SH-SY5Y (cell line): ENCODE results near the gene TMEM263.

Experiments used
- GATA2 ChIP-seq: IDR thresholded peaks from 2 replicates; pipeline ENCODE4 v1.6.1; 2011; ENCODE audit warnings: mild to moderate bottlenecking, low read depth, low read length
- GATA3 ChIP-seq: IDR thresholded peaks from 2 replicates; pipeline ENCODE4 v1.6.1; 2011; ENCODE audit warnings: low read depth, mild to moderate bottlenecking, low read length, moderate library complexity

The TMEM263 gene

DNA sequence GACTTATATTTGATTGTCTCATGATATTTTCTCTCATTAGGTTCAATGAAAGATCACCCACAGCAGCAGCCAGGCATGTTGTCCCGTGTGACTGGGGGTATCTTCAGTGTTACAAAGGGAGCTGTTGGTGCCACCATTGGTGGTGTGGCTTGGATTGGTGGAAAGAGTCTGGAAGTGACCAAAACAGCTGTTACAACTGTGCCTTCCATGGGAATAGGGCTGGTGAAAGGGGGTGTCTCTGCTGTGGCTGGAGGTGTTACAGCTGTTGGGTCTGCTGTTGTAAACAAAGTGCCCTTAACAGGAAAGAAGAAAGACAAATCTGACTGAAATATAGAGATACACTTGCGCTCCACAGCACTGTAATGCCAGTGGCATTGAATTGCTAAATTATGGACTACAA, 15.4 kb downstream of the TMEM263 start:
- no peak for TF ChIP-seq GATA2
- no peak for TF ChIP-seq GATA3

DNA sequence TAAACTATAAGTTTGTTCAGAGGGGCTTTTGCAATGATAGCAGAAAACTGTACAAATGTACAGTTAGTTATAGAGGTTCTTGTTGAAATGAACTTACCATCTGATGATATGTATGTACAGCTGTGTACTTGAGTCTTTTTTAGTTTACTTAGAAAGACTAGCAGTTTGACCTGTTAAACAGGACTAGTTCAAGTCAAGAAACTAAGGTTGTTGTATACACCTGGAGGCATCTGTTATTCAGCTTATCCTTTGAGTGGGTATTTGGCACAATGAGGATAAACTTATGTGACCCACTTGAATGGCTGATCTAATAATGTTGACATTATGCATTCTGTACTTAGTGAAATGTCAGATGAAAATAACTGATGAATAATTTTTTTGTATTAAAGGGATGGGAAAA, 17.8 kb downstream of the TMEM263 start:
- TF ChIP-seq GATA3: no peak
- no peak for TF ChIP-seq GATA2

DNA sequence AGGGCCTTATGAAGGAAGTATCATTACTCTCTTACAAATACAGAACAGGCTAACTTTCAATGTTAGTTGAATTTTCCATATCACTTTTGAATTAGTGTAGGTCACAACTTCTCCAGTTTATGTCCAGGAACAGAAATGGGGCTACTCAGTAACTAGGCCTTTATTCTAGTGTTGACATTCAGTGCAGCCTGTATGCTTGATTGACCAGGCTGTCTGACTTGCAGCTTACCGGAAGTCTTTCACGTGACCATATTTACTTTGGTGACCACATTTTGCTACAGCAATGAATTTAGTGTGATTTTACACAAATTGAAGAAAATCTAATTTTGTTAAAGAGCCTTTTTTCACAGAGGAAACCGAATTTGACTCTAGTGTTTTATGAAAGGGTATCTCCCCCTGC, 18.8 kb downstream of the TMEM263 start:
- TF ChIP-seq GATA3 (no peak), GATA2 (no peak)

DNA sequence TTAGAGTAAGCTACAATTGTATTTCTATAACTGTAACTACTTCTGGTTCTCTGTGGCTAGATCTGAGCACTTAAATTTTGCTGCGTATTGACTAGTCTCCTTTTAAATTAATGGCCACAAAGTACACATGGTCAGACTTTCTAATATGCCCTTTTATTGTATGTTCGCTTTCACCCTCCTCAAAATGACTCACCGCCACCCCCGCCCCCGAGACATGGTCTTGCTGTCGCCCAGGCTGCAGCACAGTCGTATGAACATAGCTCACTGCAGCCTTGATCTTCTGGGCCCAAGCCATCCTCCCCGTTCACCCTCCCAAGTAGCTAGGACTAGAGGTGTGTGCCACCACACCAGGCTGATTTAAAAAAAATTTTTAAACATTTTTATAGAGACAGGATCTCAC, 19.4 kb downstream of the TMEM263 start:
- TF ChIP-seq GATA3: no peak
- no peak for TF ChIP-seq GATA2

DNA sequence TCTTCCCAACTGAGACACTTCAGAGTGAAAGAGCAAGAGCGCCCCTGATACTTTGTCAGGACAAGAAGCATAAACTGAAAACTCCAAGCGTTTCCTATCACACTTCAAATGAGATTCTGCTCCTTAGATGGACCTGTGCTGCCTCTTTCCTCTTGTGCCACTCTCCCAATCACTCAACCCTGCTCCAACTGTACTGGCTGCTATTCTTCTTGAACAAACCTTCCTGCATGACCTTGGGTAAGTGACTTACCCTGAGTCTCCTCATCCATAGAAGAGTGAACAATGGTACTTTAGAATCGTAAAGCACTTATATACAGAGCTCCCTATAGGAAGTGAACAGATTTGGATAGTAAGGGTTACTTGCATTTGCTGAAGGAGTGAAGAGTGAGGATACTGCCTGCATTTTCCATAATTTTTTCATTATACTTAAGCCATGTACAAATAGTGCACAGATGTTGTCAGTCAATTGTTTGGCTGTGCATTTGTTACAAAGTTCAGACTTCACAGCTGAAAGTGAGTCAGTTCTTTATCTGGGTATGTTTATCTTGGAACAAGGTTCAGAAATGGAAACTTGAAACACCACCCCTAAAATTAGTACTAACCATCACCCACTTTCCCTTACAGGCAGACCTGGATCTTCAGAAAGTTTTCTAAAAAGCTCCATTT, 20.4 kb downstream of the TMEM263 start:
- TF ChIP-seq GATA3 (no peak), GATA2 (no peak)

DNA sequence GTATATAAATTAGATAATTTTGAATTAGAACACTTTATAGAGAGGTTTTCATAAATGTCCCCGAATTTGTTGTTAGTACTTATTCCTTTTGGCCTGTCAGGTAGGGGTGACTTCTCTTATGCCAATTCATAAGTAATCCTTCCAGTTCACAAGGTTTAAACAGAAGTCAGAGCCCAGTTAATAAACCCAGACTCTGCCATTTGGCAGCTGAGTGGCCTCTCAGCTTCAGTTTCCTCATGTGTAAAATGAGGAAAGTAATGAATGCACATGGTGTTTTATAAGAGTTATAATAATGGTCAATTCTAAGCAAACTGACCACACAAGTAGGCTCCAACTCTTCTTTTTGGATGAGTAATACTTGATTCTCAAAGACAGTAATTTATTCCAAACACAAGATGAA, 21.0 kb downstream of the TMEM263 start:
- TF ChIP-seq GATA2 (no peak), GATA3 (no peak)

DNA sequence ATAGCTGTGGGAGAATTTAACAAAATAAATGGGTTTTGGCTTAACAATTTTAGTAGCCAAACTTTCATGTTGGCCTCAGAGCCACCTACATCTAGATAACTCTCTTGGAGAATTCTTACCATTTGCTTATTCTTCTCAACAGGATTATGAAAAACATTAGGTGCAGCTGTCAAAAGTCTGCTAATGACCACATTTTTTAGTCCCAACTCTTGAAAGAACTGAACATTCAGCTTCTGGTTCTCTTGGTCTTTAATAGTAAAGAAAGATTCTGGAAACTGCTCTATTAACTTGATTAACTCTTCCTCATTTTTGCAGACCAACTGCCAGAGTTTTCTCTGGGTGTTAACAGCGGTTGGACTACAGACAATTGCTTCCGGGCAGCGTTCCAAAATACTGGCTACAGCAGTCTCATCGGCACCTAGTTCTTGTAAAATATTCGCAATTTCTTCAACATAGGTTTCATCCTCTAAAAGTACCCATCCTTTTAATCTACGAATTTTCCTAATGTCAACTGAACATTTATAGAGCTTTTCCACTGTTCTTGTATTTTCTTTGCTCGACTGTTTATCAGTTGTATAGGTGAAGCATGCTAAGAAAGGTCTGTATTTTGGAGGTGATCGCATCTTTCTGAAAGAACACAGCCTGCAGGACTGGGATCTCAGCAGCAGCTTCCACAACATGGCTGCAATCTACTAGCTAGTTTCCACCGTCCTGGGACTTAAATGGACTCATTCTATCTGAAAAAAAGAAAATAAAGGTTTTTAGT, 22.5 kb downstream of the TMEM263 start:
- TF ChIP-seq GATA2: no peak

DNA sequence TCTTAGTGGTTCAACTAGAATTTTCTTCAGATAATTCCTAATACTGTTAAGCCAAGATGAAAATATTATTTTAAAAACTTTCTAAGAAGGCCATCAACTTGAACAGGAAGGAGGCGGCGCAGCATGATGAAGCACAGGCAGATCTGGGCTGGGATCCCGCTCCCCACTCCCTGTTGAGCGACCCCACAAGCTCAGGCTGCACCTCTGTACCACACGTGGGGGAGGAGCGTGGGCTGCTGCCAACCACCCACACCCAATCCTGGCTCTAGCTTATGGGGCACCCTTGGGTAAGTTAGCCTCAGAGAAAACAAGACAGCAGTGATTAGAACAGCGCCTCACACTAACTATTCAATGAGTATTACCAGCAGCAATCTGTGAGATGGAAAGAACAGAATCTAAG, 25.2 kb downstream of the TMEM263 start:
- TF ChIP-seq GATA2 (no peak), GATA3 (no peak)

DNA sequence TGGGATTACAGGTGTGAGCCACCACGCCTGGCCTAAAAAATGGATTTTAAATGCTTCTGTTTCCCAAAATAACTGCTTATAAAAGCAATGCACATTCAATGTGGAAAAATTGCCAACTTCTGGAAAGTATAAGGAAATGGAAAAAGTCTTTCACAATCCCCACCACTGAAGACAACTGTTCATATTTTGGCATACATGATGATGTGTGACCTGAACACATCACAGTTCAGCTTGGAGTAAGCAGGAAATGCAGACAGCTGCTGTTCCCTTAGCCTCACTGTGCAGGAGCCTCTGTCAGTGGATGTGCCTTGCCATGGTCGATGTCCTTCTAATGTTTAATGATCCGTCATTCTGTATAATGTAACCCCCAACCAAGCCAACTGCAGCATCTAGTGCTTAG, 26.1 kb downstream of the TMEM263 start:
- TF ChIP-seq GATA3 (no peak), GATA2 (no peak)

DNA sequence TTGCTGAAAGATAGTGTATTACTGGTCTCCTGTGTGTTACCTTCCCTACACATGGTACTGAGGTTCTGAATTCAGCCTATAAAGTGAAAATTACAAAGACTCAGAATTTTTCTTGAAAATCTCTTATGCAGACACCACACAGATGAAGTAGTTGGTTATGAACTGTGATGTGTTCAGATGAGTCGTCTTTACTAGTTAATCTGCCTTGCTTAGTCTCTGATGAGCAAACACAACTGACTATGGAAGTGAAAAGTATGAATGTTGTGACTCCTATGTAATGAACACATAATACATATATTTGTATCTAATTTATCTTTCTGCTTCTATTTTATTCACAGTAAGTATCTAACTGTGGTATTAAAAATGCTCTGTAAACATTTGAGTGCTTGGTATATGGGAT, 26.5 kb downstream of the TMEM263 start:
- no peak for TF ChIP-seq GATA2
- no peak for TF ChIP-seq GATA3

DNA sequence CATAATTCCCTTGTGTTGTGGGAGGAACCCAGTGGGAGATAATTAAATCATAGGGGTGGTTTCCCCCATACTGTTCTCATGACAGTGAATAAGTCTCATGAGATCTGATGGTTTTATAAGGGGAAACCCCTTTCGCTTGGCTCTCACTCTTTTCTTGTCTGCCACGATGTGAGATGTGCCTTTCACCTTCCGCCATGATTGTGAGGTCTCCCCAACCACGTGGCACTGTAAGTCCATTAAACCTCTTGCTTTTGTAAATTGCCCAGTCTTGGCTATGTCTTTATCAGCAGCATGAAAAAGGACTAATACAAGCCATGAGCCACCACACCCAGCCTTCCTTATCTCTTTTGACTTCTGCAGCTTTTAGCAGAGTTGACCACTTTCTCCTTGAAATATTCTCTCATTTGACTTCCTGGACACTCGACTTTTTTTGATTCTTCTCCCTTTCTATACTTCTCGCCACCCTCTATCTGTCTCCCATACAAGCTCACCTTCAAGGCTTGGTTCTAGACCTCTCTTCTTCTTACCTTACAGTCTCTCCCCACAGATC, 29.0 kb downstream of the TMEM263 start:
- TF ChIP-seq GATA2: no peak
- TF ChIP-seq GATA3: no peak

DNA sequence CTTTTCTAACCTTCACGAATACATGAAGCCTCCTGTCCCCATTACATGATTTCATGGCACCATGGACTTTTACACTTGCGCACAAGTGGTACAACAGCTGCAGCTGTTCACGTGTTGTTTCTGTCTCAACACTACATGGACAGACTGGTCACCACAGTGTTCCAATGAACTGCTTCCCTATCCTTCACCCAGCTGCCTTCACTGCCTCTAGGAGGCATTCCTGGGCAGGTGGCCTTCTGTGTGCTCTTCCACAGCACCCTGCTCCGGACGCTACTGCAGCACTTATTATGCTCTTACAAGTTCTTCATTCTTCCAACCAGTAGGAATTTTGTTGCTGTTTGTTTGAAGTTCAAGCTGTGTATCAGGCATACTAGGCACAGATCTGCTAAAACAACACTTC, 29.8 kb downstream of the TMEM263 start:
- TF ChIP-seq GATA2 (no peak), GATA3 (no peak)

DNA sequence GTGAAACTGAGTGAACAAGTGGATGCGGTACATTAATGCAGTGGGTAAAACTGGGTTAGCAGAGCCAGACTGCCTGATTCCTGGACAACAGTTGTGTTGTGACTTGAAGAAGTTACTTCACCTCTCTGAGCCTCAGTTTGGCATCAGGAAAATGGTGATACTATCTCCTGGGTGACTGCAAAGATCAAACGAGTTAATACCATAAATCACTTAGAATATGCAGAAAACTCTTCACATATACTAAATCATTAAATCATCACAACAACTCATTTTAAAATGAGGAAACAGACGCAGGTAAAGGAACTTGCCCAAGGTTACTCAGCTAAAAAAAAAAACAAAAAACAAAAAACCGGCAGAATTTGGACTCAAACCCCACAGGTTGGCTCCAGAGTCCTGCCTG, 30.4 kb downstream of the TMEM263 start:
- TF ChIP-seq GATA2: no peak
- TF ChIP-seq GATA3: no peak

DNA sequence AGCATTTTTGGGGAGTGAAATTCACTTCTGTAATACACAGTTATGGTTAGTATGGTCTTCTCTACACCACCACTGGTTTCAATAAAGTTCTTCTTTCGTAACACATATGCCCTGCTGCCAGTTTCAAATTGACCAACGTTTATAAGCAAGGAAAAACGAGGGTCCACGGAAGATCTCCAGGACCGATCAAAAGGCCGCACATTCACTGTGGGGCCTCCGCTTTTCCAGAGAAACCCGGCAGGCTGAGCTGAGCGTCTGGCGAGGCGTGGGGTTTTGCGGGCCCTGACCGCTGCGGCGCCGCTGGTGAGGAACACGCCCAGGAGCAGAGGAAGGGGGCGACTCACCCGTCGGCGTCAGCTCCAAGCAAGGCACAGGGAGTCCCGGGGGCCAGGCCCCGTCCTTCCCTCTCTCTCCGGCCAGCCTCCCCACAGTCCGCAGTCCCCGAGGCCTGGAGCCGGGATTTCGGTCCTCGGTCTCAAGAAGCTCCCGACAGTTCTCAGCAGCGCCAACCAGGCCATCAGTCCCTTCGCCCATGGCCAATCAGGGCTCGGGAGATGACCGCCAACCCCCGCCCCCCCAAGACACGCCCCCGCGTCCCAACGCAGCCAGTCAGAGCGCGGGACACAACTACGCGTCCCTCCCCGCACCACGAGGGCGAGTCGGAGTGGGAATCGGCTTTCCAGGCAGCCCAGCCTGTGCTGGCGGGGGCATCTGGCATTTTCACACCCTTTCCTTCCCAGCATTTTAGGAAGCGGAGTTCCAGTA, 31.1 kb downstream of the TMEM263 start, which contains the start of gene MTERF2:
Gene MTERF2 (minus strand): TSS at position 522 of the 765 bp plus-strand sequence. CDS start 8,432 bp downstream, outside the sequence.
- TF ChIP-seq GATA2 (no peak; the same call in 1 of the 2 replicates), GATA3 (no peak)

DNA sequence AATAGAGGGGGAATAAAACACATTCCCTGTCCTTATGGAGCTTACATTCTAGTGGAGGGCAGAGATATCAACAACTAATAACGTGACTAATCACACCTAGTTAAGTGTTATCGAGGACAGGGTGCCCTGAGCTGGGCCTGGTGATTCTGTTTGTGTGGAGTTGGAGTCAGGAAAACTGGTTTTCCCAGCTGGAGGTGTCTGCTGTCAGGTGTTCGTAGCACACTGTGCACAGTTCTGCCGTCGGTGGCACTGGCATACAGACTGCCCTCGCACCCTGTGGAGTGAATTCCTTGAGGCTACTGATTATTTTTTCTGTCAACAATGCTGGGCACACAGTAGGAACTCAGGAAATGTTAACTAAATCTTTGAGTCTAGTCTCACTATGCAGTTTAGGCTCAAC, 32.1 kb downstream of the TMEM263 start:
- TF ChIP-seq GATA3 (no peak), GATA2 (no peak)
